ENCODE measurements around the gene SERPINE3. TPM values are rescaled to one million over a fixed set of nuclear protein-coding genes. Genes with fewer than 3 reads are reported as not detected.

Gene SERPINE3
- total and polyA plus RNA-seq, 7 donors: 0.03 TPM; not detected in 6

DNA sequence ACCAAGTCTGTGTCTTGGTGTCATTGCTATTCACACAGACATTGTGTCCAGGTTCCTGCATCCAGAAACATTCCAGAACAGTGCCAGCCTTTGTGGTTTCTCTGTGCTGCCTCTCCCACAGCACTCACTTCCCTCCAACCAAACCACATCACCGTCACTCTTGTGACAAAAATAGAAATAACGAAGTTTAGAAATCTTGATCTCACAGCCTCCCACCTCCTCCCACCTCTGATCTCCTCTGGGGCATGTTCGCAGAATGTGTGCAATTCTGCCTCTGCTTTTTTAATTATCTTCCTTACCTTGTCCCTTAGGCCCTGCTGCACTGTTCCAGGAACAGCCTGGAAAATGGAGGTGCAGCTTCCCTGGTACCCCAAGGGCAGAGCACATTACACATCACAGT lies 8.7 kb upstream of the SERPINE3 start:
- Histone ChIP-seq H3K27me3 (ENCODE audit: insufficient read depth in 3 of 3, low read length in 2 of 3) (no peaks in the 10 kb centered on the region), H3K4me3 (no peak overlapping the region), H3K9me3 (no peaks in the 10 kb centered on the region), H3K4me1 (no peaks in the 10 kb centered on the region), H3K36me3 (ENCODE audit: insufficient read depth in 1 of 2, low read depth in 1 of 2) (no peaks in the 10 kb centered on the region), H3K27ac (no peak overlapping the region)
- TF ChIP-seq, protein P1, sequence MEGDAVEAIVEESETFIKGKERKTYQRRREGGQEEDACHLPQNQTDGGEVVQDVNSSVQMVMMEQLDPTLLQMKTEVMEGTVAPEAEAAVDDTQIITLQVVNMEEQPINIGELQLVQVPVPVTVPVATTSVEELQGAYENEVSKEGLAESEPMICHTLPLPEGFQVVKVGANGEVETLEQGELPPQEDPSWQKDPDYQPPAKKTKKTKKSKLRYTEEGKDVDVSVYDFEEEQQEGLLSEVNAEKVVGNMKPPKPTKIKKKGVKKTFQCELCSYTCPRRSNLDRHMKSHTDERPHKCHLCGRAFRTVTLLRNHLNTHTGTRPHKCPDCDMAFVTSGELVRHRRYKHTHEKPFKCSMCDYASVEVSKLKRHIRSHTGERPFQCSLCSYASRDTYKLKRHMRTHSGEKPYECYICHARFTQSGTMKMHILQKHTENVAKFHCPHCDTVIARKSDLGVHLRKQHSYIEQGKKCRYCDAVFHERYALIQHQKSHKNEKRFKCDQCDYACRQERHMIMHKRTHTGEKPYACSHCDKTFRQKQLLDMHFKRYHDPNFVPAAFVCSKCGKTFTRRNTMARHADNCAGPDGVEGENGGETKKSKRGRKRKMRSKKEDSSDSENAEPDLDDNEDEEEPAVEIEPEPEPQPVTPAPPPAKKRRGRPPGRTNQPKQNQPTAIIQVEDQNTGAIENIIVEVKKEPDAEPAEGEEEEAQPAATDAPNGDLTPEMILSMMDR (IDR thresholded peaks at IDR 0.05): no peak
- intact Hi-C loops (cut with DNase I): no loop called here
- ATAC-seq (peak in 1 of 4 donors; percentile 51), DNase-seq (no peak)
- 54 to 68% (median 57%) methylated on average over 3 of the region's 3 CpGs for whole genome bisulfite sequencing, 3 donors

DNA sequence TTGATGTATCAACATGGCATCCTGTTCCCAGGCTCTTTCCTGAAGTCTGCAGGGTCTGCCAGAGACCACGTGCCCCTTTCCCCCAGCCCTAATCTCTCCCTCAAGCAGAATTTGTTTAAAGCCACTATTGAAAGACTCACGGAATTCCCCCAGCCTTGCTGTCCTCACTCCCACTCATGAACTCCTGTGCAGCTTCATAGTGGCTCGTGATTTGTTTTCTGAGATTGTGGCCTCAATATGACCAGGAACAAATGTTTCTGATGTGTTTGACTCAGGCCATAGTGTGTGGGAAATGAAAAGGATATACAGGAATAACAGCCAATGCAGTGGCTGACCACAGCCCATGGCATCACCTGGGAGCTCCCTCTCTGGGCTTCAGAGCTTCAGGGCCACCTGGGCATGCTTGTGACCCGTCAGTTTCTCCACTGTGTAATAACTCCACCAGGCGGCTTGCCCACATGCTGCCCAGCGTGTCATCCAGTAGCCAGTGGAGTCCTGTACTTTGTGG lies 8.1 kb upstream of the SERPINE3 start:
- Histone ChIP-seq H3K4me3 (no peak overlapping the region), H3K4me1 (no peaks in the 10 kb centered on the region), H3K36me3 (ENCODE audit: insufficient read depth in 1 of 2, low read depth in 1 of 2) (no peaks in the 10 kb centered on the region), H3K9me3 (no peaks in the 10 kb centered on the region), H3K27ac (no peak overlapping the region), H3K27me3 (ENCODE audit: insufficient read depth in 3 of 3, low read length in 2 of 3) (no peaks in the 10 kb centered on the region)
- WGBS, 3 donors: 49 to 67% (median 52%) methylated on average over 6 of the region's 6 CpGs
- TF ChIP-seq, protein P1 (IDR thresholded peaks at IDR 0.05): no peak
- ATAC-seq (no peak), DNase-seq (no peak)
- intact Hi-C loops (cut with DNase I): no loop called here

DNA sequence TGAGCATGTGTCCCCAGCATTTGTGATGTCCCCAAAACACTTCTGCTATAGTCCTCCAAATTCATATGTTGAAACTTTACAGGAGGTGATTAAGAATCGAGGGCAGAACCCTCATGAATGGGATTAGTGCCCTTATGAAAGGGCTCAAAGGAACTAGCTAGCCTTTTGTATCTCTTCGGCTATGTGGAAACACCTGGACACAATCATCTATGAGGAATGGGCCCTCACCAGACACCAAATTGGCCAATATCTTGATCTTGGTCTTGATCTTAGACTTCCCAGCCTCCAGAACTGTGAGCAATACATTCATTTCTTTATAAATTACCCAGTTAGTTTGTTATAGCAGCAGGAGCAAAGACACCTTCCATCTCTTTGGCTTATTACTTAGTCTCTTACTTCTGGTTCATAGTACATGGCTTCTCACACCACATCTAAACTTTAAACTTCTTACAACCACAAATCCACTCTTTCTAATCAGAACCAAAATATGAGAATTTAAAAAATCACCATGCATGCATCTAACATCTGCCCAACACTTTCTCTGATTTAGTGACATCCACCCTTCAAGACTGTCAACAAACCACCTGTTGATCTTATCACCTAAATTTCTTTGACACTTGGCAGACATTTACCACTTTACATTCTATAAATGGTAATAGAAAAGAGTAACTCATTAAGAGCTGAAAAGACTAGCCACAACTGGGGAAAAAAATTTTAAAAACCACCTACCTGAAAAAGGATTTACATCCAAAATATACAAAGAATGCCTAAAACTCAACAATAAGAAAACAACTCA lies 6.7 kb upstream of the SERPINE3 start:
- Histone ChIP-seq H3K27ac (no peak overlapping the region), H3K27me3 (ENCODE audit: insufficient read depth in 3 of 3, low read length in 2 of 3) (no peaks in the 10 kb centered on the region), H3K36me3 (ENCODE audit: insufficient read depth in 1 of 2, low read depth in 1 of 2) (no peaks in the 10 kb centered on the region), H3K4me1 (no peaks in the 10 kb centered on the region), H3K9me3 (no peaks in the 10 kb centered on the region), H3K4me3 (no peak overlapping the region)
- ATAC-seq (no peak), DNase-seq (no peak)
- WGBS, 3 donors: 72 to 74% (median 74%) methylated on average over 2 of the region's 2 CpGs
- TF ChIP-seq, protein P1 (IDR thresholded peaks at IDR 0.05): no peak
- intact Hi-C loops (cut with DNase I): no loop called here

DNA sequence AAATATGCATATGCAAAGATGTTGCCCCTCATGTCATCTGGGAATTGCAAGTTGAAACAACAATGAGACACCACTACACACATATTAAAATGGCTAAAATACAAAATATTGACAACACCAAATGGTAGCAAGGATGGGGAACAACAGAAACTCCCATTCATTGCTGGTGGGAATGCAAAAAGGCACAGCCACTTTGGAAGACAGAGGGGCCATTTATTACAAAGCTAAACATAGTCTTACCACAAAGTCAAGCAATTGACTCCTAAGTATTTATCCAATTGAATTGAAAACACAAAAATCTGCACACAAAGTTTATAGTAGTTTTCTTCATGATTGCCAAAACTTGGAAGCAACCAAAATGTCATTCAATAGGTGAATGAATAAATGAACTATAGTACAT lies 6.1 kb upstream of the SERPINE3 start:
- H3K4me1 ChIP-seq: no peaks in the 10 kb centered on the region
- DNase-seq (no peak), ATAC-seq (no peak)
- no peaks in the 10 kb centered on the region for H3K9me3 ChIP-seq
- H3K27me3 ChIP-seq (ENCODE audit: insufficient read depth in 3 of 3, low read length in 2 of 3): no peaks in the 10 kb centered on the region
- no peak overlapping the region for H3K4me3 ChIP-seq
- no peak overlapping the region for H3K27ac ChIP-seq
- intact Hi-C loops (cut with DNase I): no loop called here
- TF ChIP-seq, protein P1 (IDR thresholded peaks at IDR 0.05): no peak
- no peaks in the 10 kb centered on the region for H3K36me3 ChIP-seq (ENCODE audit: insufficient read depth in 1 of 2, low read depth in 1 of 2)

DNA sequence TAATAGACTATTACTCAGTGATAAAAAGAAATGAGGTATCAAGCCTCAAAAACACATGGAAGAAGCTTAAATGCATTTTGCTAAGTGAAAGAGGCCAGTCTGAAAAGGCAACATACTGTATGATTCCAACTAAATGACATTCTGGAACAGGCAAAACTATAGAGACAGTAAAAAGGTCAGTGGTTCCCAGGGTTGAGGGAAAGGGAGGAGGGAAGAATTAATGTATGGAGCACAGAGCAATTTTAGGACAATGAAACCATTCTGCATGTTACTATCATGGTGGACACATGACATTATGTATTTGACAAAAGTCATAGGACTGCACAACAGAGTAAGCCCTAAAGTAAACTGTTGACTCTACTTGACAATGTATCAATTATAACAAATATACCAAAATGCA lies 5.7 kb upstream of the SERPINE3 start:
- DNase-seq: no peak
- no peak overlapping the region for H3K27ac ChIP-seq
- intact Hi-C loops (cut with DNase I): no loop called here

More for the DNA sequence above, 5.7 kb upstream of the SERPINE3 start:
- no peaks in the 10 kb centered on the region for H3K4me1 ChIP-seq
- H3K9me3 ChIP-seq: no peaks in the 10 kb centered on the region
- H3K36me3 ChIP-seq (ENCODE audit: insufficient read depth in 1 of 2, low read depth in 1 of 2): no peaks in the 10 kb centered on the region
- TF ChIP-seq, protein P1 (IDR thresholded peaks at IDR 0.05): no peak
- H3K27me3 ChIP-seq (ENCODE audit: insufficient read depth in 3 of 3, low read length in 2 of 3): no peaks in the 10 kb centered on the region
- ATAC-seq: no peak
- no peak overlapping the region for H3K4me3 ChIP-seq

Measured in psoas muscle (tissue), 8 donors.